WERI-Rb-1 (cell line): ENCODE data around the gene LAD1.

Source experiments
- DNase-seq: peaks from one replicate; pipeline ENCODE4 v3.0.0-alpha.2; 2020
- H3K27ac ChIP-seq: fragments of 250-450 bp; sonication (Bioruptor Pico); 2 replicates; pipeline ENCODE4 v1.5.1; 2020; ENCODE audit warnings: mild to moderate bottlenecking, moderate library complexity
- H3K27me3 ChIP-seq: fragments of 250-450 bp; sonication (Bioruptor Pico); 2 replicates; pipeline ENCODE4 v1.5.1; 2021; ENCODE audit warnings: mild to moderate bottlenecking, low read depth, moderate library complexity; ENCODE audit not compliant: insufficient read depth, severe bottlenecking
- H3K36me3 ChIP-seq: fragments of 250-450 bp; sonication (Bioruptor Pico); 2 replicates; pipeline ENCODE4 v1.5.1; 2020; ENCODE audit warnings: mild to moderate bottlenecking, moderate library complexity
- H3K4me3 ChIP-seq: 2 replicates; pipeline ENCODE4 v1.5.1; 2011; ENCODE audit warnings: low read depth, mild to moderate bottlenecking, control low read depth, low read length
- H3K9me3 ChIP-seq: fragments of 250-450 bp; sonication (Bioruptor Pico); 2 replicates; pipeline ENCODE4 v1.5.1; 2021; ENCODE audit warnings: mild to moderate bottlenecking, moderate library complexity; ENCODE audit not compliant: severe bottlenecking
- CTCF ChIP-seq: IDR thresholded peaks from 2 replicates; pipeline ENCODE4 v1.5.1; 2011; ENCODE audit warnings: low read depth, mild to moderate bottlenecking, control low read depth, inconsistent platforms, low read length

Gene LAD1

DNA sequence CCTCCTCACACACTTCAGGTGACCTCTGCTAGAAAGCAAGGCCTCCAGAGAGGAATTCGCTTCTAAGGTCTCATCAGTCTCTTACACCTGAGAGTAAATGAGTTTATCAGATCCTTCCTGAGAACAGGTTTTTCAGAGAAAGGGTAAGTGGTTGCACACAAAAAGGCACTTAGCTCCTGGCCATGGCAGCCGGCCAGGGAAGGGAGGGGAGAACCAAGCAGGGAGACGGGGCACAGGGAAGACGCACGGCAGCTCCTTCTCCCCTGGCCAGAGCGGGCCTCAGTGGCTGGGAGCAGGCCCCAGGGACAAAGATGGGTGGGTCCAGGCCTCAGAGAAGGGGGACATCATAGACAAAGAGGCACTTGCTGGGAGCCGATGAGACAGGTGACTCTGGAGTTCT is 18.0 kb downstream of the LAD1 start:
- Histone ChIP-seq H3K27ac (no peak overlapping the region), H3K9me3 (no peaks in the 10 kb centered on the region), H3K27me3 (no peaks in the 10 kb centered on the region), H3K36me3 (no peaks in the 10 kb centered on the region), H3K4me3 (no peak overlapping the region)
- DNase-seq, result no peak
- TF ChIP-seq CTCF, result no peak

- TF ChIP-seq CTCF, result no peak
- H3K9me3 ChIP-seq, result no peaks in the 10 kb centered on the region
- no peaks in the 10 kb centered on the region for H3K27me3 ChIP-seq
- no peak for DNase-seq
- no peaks in the 10 kb centered on the region for H3K36me3 ChIP-seq
- H3K27ac ChIP-seq, result no peak overlapping the region
- no peak overlapping the region for H3K4me3 ChIP-seq
These were observed 19.3 kb downstream of the LAD1 start for GRCh38 chr1:201379733-201380242.

DNA sequence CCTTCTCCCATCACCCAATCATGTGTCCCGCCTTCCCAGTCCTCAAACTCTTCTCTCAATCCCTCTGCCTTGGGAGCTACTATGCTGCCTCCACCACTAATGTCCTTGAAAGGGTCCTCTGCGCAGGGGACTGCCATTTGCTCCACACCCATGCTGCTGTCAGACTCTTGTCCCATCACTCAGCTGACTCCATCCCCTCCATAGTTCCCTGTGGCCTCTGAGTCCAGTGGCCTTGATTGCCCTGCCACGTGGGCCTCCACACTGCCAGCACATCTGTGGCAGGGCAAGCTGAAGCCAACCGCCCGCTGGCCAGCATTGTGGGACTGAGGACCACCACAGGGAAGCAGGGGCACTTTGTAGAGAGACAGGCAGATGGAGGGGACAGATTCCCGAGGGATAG is 20.3 kb downstream of the LAD1 start:
- Histone ChIP-seq H3K4me3 (no peak overlapping the region), H3K27ac (no peak overlapping the region), H3K9me3 (no peaks in the 10 kb centered on the region), H3K27me3 (no peaks in the 10 kb centered on the region), H3K36me3 (no peaks in the 10 kb centered on the region)
- no peak for DNase-seq
- no peak for TF ChIP-seq CTCF

- no peak for TF ChIP-seq CTCF
- Histone ChIP-seq H3K27me3 (no peaks in the 10 kb centered on the region), H3K27ac (peak within 1 kb of the TSS; percentile 8; the same call in 1 of the 2 replicates), H3K9me3 (no peaks in the 10 kb centered on the region), H3K4me3 (no peak within 1 kb of the TSS), H3K36me3 (no peaks in the 10 kb centered on the region)
- DNase-seq, result peak; percentile 64
These were observed 21.5 kb downstream of the LAD1 start, which contains the start of gene TNNT2 for GRCh38 chr1:201377611-201378092. TNNT2 (minus strand) TSS chr1:201377680; CDS start chr1:201373254, 4,426 bp downstream.

- H3K9me3 ChIP-seq, result no peaks in the 10 kb centered on the region
- H3K27ac ChIP-seq, result peak overlapping the region; percentile 8; the same call in 1 of the 2 replicates
- no peaks in the 10 kb centered on the region for H3K36me3 ChIP-seq
- peak; percentile 93 for TF ChIP-seq CTCF
- H3K27me3 ChIP-seq, result no peaks in the 10 kb centered on the region
- no peak overlapping the region for H3K4me3 ChIP-seq
- peak; percentile 78 for DNase-seq
These were observed 22.4 kb downstream of the LAD1 start for GRCh38 chr1:201376464-201377374.
